Common myeloid progenitor, CD34-positive (primary cell): ENCODE data around the gene USP21.

Experiments used
- CTCF ChIA-PET: fragments of 350-600 bp; sonication (Branson Sonifier 250); formaldehyde crosslinking; loops from one replicate; lab custom pipeline; 2021; ENCODE audit warnings: antibody characterized with exemption; lab: Charles Lee
- POLR2A ChIA-PET: fragments of 350-600 bp; sonication (Branson Sonifier 250); formaldehyde crosslinking; loops from one replicate; lab custom pipeline; 2021; ENCODE audit warnings: antibody characterized with exemption; lab: Charles Lee
- DNase-seq, 3 donors: peaks; one replicate each; pipeline versions ENCODE4 v3.0.0 to v3.0.0-alpha.2; 2013
- H3K27ac ChIP-seq, 2 experiments: 1 replicate in 1 of 2; 2 replicates in 1 of 2; pipeline ENCODE4 v1.7.0; 2013; ENCODE audit warnings: inconsistent platforms in 2 of 2, low read length in 2 of 2, mild to moderate bottlenecking in 2 of 2, low read depth in 1 of 2, moderate library complexity in 1 of 2; ENCODE audit not compliant: severe bottlenecking in 2 of 2, insufficient read depth in 1 of 2, poor library complexity in 1 of 2
- H3K27me3 ChIP-seq, 5 experiments: replicated peaks in 2 of 5; 1 replicate in 3 of 5; 2 replicates in 2 of 5; pipeline versions ENCODE4 v1.6.1 to v1.7.0; 2013; ENCODE audit warnings: low read length in 4 of 5, mild to moderate bottlenecking in 2 of 5, moderate library complexity in 2 of 5, inconsistent platforms in 1 of 5; ENCODE audit not compliant: insufficient read depth in 5 of 5, control insufficient read depth in 4 of 5
- H3K36me3 ChIP-seq, 4 experiments: 1 replicate in 2 of 4; 2 replicates in 2 of 4; pipeline versions ENCODE4 v1.6.1 to v1.7.0; 2013; ENCODE audit warnings: low read length in 3 of 4, control low read depth in 1 of 4, mild to moderate bottlenecking in 1 of 4; ENCODE audit not compliant: control insufficient read depth in 4 of 4, insufficient read depth in 4 of 4
- H3K4me1 ChIP-seq, 4 experiments: 1 replicate in 3 of 4; 2 replicates in 1 of 4; pipeline versions ENCODE4 v1.6.1 to v1.7.1; 2013; ENCODE audit warnings: low read length in 3 of 4, mild to moderate bottlenecking in 3 of 4, control low read depth in 1 of 4, inconsistent platforms in 1 of 4, moderate library complexity in 1 of 4; ENCODE audit not compliant: control insufficient read depth in 4 of 4, insufficient read depth in 4 of 4; ENCODE audit errors: control extremely low read depth in 1 of 4
- H3K4me3 ChIP-seq, 7 experiments: 1 replicate in 4 of 7; 2 replicates in 3 of 7; pipeline versions ENCODE4 v1.5.1 to v1.7.0; 2013; ENCODE audit warnings: mild to moderate bottlenecking in 7 of 7, low read length in 6 of 7, moderate library complexity in 6 of 7, inconsistent platforms in 2 of 7, low read depth in 2 of 7, control low read depth in 1 of 7; ENCODE audit not compliant: insufficient read depth in 4 of 7, control insufficient read depth in 1 of 7; ENCODE audit errors: extremely low read depth in 1 of 7
- H3K9me3 ChIP-seq, 5 experiments: 1 replicate in 4 of 5; 2 replicates in 1 of 5; pipeline versions ENCODE4 v1.6.1 to v1.7.1; 2013; ENCODE audit warnings: low read length in 4 of 5, mild to moderate bottlenecking in 2 of 5, inconsistent platforms in 1 of 5, low read depth in 1 of 5, moderate library complexity in 1 of 5; ENCODE audit not compliant: control insufficient read depth in 4 of 5, insufficient read depth in 2 of 5; ENCODE audit errors: control extremely low read depth in 1 of 5
- WGBS: methylation state at CpG from one replicate; pipeline ENCODE4 v1.1.5; 2013; ENCODE audit not compliant: insufficient coverage; 5-methylcytosine and 5-hydroxymethylcytosine counted together

The USP21 gene

DNA sequence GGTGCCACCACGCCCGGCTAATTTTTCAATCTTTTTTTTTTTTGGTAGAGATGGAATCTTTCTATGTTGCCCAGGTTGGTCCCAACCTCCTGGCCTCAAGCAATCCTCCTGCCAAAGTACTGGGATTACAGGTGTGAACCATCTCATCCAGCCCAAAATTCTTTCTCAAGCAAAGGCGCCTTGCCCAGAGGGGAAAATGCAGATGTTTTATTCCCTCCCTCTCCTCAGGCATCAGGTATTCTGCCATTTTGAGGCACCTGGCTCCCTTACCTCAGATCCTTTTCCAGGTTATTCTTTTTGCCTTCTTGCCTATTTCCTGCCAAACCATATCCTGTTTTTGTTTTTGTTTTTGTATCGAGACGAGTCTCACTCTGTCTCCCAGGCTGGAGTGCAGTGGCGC is 29.1 kb downstream of the USP21 start:
- H3K27me3 ChIP-seq: no peaks in the 10 kb centered on the region
- H3K4me1 ChIP-seq: peaks cover 18 to 54% (median 45%) of the 10 kb centered on the region in 4 experiments
- no peak overlapping the region for H3K4me3 ChIP-seq
- no peaks in the 10 kb centered on the region for H3K9me3 ChIP-seq
- CTCF ChIA-PET: interaction anchor here (1.4 to 2.6 kb wide), 2 partner anchors 10 to 13 kb away, joined by 3 to 7 read pairs; partner anchors contain the start of gene ADAMTS4
- no peak for DNase-seq
- 88% methylated on average over 6 of the region's 6 CpGs for WGBS
- H3K36me3 ChIP-seq: no peaks in the 10 kb centered on the region
- H3K27ac ChIP-seq: no peak overlapping the region
- POLR2A ChIA-PET: no interaction called here

DNA sequence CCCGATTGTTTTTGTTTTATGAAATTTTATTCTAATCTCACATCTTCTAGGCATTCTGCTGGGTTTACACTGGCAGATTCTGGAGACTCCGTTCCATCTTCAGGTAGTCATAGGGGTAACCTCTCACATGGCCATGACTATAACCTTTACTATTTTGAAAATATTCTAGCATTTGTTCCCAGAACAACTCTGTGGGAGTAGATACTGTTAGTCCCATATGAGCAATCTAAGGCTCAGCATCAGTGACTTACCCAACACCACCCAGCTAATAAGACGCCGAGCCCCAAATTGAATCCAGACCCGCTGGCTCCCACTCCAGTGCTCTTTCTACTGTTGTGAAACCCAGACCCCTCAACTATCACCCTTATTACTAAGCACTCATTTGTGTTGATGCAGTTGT is 29.7 kb downstream of the USP21 start:
- H3K36me3 ChIP-seq: no peaks in the 10 kb centered on the region
- H3K9me3 ChIP-seq: no peaks in the 10 kb centered on the region
- peaks cover 16 to 47% (median 40%) of the 10 kb centered on the region in 4 experiments for H3K4me1 ChIP-seq
- H3K4me3 ChIP-seq: no peak overlapping the region
- no peak for DNase-seq
- no peaks in the 10 kb centered on the region for H3K27me3 ChIP-seq
- ChIA-PET POLR2A (no interaction called here), CTCF (interaction anchor here (0.6 to 2.6 kb wide), 4 partner anchors 9 to 193 kb away, joined by 3 to 7 read pairs (median 3); partner anchors contain the start of gene ADAMTS4)
- no peak overlapping the region for H3K27ac ChIP-seq
- WGBS: 100% methylated on average over 2 of the region's 5 CpGs

DNA sequence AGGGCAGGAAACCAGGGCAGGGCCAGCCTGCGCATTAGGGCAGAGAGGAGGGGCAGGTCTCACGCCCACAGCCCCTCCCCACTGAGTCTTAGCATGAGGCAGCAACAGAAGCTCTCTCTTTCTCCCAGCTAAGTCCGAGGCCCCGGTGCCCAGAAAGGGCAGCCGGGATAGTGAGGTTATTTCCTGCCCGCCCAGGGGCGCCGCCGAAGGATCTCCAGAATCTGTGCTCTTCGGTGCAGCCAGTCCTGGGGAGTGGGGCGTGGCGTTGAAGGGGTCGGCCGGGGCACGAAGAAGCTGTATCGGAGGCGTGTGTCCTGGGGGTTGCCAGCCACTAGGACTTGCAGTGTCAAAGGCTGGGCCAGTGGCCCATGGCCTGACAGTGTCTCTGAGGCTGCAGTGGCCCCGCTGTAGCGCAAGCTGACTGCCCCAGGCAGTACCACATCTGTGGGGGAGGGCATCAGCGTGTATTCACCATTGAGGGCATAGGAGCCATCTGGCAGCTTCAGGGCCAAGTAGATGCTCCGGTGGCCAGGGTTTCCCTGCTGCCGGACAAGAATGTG is 31.7 kb downstream of the USP21 start:
- no peak overlapping the region for H3K4me3 ChIP-seq
- 85% methylated on average over 21 of the region's 22 CpGs for WGBS
- H3K27ac ChIP-seq: no peak overlapping the region
- H3K27me3 ChIP-seq: no peaks in the 10 kb centered on the region
- no peak for DNase-seq
- H3K4me1 ChIP-seq: peaks cover 6 to 29% (median 22%) of the 10 kb centered on the region in 4 experiments
- no peaks in the 10 kb centered on the region for H3K9me3 ChIP-seq
- ChIA-PET CTCF (interaction anchor here (0.7 to 4.3 kb wide), 21 partner anchors 9 to 191 kb away, joined by 3 to 41 read pairs (median 6); partner anchors contain the start of genes B4GALT3, NDUFS2, PCP4L1 and PPOX), POLR2A (no interaction called here)
- H3K36me3 ChIP-seq: no peaks in the 10 kb centered on the region

DNA sequence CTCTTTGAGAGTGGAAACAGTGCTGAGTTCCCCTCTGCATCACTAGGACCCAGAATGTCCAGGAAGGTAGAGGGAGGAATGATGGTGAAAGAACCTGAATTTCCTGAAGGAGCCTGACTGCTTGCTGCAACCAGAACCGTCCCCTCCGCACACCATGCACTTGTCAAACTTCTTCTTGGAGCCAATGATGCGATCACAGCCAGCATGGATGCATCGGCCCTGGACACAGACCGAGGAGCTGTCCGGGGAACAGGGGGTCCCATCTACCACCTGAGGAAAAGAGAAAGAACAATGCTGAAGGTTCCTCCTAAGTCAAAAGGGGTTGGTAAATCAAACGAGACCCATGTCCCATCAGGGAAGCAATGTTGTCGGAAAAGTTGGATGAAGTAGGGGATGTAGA is 32.7 kb downstream of the USP21 start:
- Histone ChIP-seq H3K9me3 (no peaks in the 10 kb centered on the region), H3K4me3 (no peak overlapping the region), H3K27ac (no peak overlapping the region), H3K4me1 (peaks cover 5 to 22% (median 16%) of the 10 kb centered on the region in 4 experiments), H3K27me3 (no peaks in the 10 kb centered on the region), H3K36me3 (no peaks in the 10 kb centered on the region)
- no peak for DNase-seq
- POLR2A ChIA-PET: no interaction called here
- 87% methylated on average over 6 of the region's 8 CpGs for WGBS
- CTCF ChIA-PET: interaction anchor here (0.7 to 4.3 kb wide), 25 partner anchors 10 to 190 kb away, joined by 3 to 41 read pairs (median 6); partner anchors contain the start of genes B4GALT3, CFAP126, NDUFS2 and PCP4L1

DNA sequence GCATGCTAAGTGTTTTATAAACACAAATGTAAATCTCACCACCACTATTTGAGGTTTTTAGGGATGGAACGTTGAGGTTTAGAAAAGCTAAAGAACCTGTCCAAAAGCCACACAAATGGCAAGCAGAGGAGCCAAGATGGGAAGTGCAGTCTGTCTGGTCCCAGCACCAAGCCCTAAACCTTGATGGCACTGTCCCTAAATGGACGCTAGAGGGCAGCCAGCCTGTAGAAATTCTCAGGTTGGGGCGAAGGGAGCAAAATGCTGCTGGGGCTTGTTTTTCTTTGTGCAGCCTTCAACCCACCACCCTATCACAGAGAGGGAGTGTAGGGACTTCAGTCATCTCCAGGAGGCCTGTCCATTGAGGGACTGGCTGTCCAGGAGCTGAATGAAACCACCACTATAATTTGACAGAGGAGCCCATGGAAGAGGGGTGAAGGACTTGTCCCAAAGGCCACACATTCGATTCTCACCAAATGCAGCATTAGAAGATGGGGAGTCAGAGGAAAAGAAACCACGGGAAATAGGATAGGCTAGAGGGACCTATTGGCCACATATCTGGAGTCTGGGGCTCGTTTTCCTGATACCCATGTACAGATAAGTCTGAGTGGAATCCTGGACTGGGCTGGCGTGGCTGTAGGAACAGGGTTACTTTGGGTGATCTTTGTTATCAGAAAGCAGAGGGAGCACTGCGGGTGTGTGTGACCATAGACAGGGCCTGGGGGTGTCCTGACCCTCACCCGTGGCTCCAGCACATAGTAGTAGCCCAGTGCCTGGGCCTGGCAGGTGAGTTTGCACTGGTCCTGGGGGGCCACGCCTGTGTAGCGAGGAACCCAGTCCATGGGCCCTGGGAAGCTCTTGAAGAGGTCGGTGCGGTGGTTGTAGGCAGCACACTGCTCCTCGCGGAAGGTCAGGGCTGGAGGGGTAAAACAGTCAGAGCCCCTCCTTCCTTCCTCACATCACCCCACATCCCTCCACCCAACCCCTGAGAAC is 33.5 kb downstream of the USP21 start:
- peaks cover 3 to 15% (median 10%) of the 10 kb centered on the region in 4 experiments for H3K4me1 ChIP-seq
- peak; percentile 63 to 82 (median 79) for DNase-seq
- ChIA-PET CTCF (interaction anchor here (0.7 to 4.3 kb wide), 20 partner anchors 11 to 189 kb away, joined by 3 to 41 read pairs (median 7); partner anchors contain the start of genes B4GALT3, CFAP126, NDUFS2 and PCP4L1), POLR2A (no interaction called here)
- no peaks in the 10 kb centered on the region for H3K27me3 ChIP-seq
- H3K27ac ChIP-seq: no peak overlapping the region
- H3K9me3 ChIP-seq: no peaks in the 10 kb centered on the region
- H3K4me3 ChIP-seq: no peak overlapping the region
- no peaks in the 10 kb centered on the region for H3K36me3 ChIP-seq
- 68% methylated on average over 10 of the region's 15 CpGs for WGBS

DNA sequence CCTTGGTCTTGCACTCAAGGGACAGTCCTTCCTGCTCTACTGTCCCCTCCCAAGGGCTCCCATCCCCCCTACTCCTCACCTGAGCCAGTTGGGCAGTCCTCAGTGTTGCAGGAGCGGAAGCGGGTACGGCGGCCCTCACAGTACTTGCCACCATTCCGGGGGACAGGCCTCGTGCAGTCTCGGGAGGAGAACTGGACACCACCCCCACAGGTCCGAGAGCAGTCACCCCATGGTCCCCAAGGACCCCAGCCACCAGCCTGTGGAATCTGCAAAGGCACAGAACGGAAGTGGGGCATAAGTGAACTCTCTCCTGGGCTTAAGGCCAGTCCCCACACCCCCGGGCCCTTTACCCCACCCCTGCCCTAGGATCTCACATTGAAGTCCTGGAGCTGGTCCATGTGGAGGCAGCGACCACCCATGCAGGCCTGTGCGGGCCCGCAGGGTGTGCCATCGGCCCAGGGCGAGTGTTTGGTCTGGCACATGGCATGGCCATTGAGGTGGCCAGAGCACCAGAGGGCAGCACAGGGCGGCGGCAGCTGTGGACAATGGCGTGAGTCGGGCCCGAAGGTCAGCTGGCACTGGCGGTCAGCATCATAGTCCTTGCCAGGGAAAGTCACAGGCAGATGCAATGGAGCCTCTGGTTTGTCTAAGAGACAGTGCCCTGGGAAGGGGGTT is 34.4 kb downstream of the USP21 start:
- peaks cover 3 to 19% (median 13%) of the 10 kb centered on the region in 4 experiments for H3K4me1 ChIP-seq
- DNase-seq: no peak
- no peaks in the 10 kb centered on the region for H3K9me3 ChIP-seq
- no peaks in the 10 kb centered on the region for H3K36me3 ChIP-seq
- no peaks in the 10 kb centered on the region for H3K27me3 ChIP-seq
- CTCF ChIA-PET: interaction anchor here (1.1 to 4.3 kb wide), 13 partner anchors 10 to 181 kb away, joined by 3 to 41 read pairs (median 7); partner anchors contain the start of genes CFAP126, NDUFS2, PPOX and TOMM40L
- WGBS: 97% methylated on average over 20 of the region's 21 CpGs
- POLR2A ChIA-PET: no interaction called here
- H3K4me3 ChIP-seq: no peak overlapping the region
- H3K27ac ChIP-seq: no peak overlapping the region
